Choroid plexus epithelial cell (primary cell): Measurements from ENCODE around the gene NXPH1.

Experiments used
- DNase-seq: peaks from one replicate; pipeline ENCODE4 v3.0.0-alpha.2; 2010; ENCODE audit warnings: low read depth
- H3K4me3 ChIP-seq: 2 replicates; pipeline ENCODE4 v1.5.1; 2011; ENCODE audit warnings: low read depth, mild to moderate bottlenecking, control low read depth, low read length, moderate library complexity
- CTCF ChIP-seq: conservative IDR thresholded peaks from 2 replicates; pipeline ENCODE4 v1.5.1; 2011; ENCODE audit warnings: low read depth, mild to moderate bottlenecking, control low read depth, inconsistent platforms, low read length, moderate library complexity

Gene NXPH1

GRCh38 chr7:8590225-8590624, 156.8 kb downstream of the NXPH1 start:
- no peak for TF ChIP-seq CTCF
- DNase-seq = no peak
- no peak overlapping the region for H3K4me3 ChIP-seq

- DNase-seq = no peak
- TF ChIP-seq CTCF = no peak
- H3K4me3 ChIP-seq = no peak overlapping the region
Measured at GRCh38 chr7:8590791-8591190, 157.4 kb downstream of the NXPH1 start.

- DNase-seq = no peak
- no peak for TF ChIP-seq CTCF
Measured at GRCh38 chr7:8591289-8591688, 157.9 kb downstream of the NXPH1 start.

GRCh38 chr7:8592167-8592566, 158.8 kb downstream of the NXPH1 start:
- no peak for TF ChIP-seq CTCF
- no peak for DNase-seq

More at GRCh38 chr7:8591289-8591688, 157.9 kb downstream of the NXPH1 start:
- no peak overlapping the region for H3K4me3 ChIP-seq

GRCh38 chr7:8594115-8594514, 160.7 kb downstream of the NXPH1 start:
- H3K4me3 ChIP-seq = no peak overlapping the region
- DNase-seq = no peak
- TF ChIP-seq CTCF = no peak

More at GRCh38 chr7:8592167-8592566, 158.8 kb downstream of the NXPH1 start:
- H3K4me3 ChIP-seq = no peak overlapping the region

GRCh38 chr7:8597565-8597964, 164.2 kb downstream of the NXPH1 start:
- DNase-seq = no peak
- TF ChIP-seq CTCF = no peak

GRCh38 chr7:8601121-8601520, 167.7 kb downstream of the NXPH1 start:
- DNase-seq = no peak
- no peak overlapping the region for H3K4me3 ChIP-seq
- TF ChIP-seq CTCF = no peak

More at GRCh38 chr7:8597565-8597964, 164.2 kb downstream of the NXPH1 start:
- no peak overlapping the region for H3K4me3 ChIP-seq
